Measurements from ENCODE around the gene IL22RA2. TPM values are rescaled to one million over a fixed set of nuclear protein-coding genes. Genes with fewer than 3 reads are reported as not detected.
A peak's percentile ranks its signal among the peaks of the same experiment; 100 is the strongest.

The IL22RA2 gene
- total and polyA plus RNA-seq, 12 donors = 0.12 TPM; not detected in 11

DNA sequence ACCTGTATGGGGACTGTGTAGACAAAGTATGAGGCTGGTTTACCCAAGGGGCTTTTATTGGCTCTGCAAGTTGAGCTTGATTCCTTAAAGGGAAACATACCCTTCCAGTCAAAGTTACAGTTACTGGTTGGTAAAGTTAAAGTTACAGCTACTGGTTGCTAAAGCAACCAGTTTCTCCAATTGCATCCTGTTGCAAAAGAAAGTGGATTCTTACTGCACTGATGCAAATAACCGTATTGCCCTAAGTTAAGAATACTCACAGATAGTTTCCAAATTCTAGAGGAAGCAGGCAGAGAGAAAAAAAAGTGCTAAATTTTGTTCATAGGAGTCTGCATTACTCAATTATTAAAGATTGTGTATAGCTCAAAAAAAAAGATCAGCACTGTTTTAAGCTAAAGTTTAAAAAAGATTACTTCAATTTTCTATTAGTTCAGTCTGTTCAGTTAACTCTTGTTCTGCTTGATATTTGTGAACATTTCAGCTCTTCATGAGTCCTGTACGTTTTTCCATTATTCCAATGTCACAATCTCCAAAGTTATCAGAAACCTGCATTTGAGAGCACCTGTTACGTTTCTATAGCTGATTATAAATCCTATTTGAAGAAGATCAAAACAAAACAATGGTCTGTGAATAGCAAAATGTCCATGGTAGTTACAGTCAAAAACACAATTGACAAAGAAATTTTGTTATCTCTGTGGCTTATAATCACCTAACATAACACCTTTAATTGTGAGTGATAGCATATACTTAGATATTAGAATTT, 8.6 kb upstream of the IL22RA2 start:
- no peak overlapping the region for H3K4me3 ChIP-seq
- H3K36me3 ChIP-seq = no peaks in the 10 kb centered on the region
- H3K27me3 ChIP-seq = no peaks in the 10 kb centered on the region
- whole genome bisulfite sequencing, 2 donors = 76 to 79% methylated on average over 3 of the region's 3 CpGs
- TF ChIP-seq, protein P1, sequence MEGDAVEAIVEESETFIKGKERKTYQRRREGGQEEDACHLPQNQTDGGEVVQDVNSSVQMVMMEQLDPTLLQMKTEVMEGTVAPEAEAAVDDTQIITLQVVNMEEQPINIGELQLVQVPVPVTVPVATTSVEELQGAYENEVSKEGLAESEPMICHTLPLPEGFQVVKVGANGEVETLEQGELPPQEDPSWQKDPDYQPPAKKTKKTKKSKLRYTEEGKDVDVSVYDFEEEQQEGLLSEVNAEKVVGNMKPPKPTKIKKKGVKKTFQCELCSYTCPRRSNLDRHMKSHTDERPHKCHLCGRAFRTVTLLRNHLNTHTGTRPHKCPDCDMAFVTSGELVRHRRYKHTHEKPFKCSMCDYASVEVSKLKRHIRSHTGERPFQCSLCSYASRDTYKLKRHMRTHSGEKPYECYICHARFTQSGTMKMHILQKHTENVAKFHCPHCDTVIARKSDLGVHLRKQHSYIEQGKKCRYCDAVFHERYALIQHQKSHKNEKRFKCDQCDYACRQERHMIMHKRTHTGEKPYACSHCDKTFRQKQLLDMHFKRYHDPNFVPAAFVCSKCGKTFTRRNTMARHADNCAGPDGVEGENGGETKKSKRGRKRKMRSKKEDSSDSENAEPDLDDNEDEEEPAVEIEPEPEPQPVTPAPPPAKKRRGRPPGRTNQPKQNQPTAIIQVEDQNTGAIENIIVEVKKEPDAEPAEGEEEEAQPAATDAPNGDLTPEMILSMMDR (IDR thresholded peaks at IDR 0.05) = no peak
- H3K4me1 ChIP-seq = no peaks in the 10 kb centered on the region
- DNase-seq (no peak), ATAC-seq (no peak)
- peaks cover 0 to 69% (median 37%) of the 10 kb centered on the region in 11 donors for H3K9me3 ChIP-seq
- intact Hi-C loops (cut with DNase I) = no loop called here
- H3K27ac ChIP-seq = no peak overlapping the region

DNA sequence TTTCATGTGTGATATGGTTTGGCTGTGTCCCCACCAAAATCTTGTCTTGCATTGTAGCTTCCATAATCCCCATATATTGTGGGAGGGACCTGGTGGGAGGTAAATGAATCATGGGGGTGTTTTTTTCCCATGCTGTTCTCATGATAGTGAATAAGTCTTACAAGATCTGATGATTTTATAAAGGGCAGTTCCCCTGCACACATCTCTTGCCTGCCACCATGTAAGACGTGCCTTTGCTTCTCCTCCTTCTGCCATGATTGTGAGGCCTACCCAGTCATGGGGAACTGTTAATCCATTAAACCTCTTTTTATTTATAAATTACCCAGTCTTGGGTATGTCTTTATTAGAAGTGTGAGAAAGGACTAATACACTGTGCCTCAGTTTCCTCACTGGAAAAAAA, 4.2 kb upstream of the IL22RA2 start:
- 75 to 96% methylated on average over 1 of the region's 1 CpG for WGBS, 2 donors
- no peaks in the 10 kb centered on the region for H3K36me3 ChIP-seq

DNA sequence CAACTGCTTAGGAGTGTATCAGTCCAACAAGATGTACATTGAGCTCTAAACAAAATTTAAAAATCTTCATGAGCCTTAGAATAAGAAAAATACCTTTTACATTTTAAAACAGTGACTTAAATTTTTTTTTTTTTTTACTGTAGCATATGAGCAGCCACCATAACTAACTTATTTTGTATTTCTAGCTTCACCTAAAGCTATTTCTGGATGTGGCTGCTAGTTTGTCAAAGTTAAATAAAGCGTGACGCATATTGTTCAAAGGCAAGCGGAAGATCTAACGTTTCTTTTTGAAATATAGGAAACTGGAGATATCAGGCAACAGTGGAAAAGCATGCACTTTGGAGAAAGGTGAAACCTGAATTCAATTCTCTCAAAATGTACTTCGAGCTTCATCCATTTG, 3.3 kb upstream of the IL22RA2 start:
- intact Hi-C loops (cut with DNase I) = no loop called here
- Histone ChIP-seq H3K9me3 (peaks cover 0 to 17% (median 8%) of the 10 kb centered on the region in 11 donors), H3K4me3 (no peak overlapping the region), H3K27me3 (no peaks in the 10 kb centered on the region), H3K4me1 (peaks cover 0 to 11% (median 0%) of the 10 kb centered on the region in 9 donors), H3K36me3 (no peaks in the 10 kb centered on the region), H3K27ac (no peak overlapping the region)
- no peak for DNase-seq
- 87 to 93% methylated on average over 5 of the region's 5 CpGs for WGBS, 2 donors
- TF ChIP-seq, protein P1 (IDR thresholded peaks at IDR 0.05) = no peak
- ATAC-seq = no peak

More for the DNA sequence above, 4.2 kb upstream of the IL22RA2 start:
- Histone ChIP-seq H3K27ac (no peak overlapping the region), H3K27me3 (no peaks in the 10 kb centered on the region), H3K4me1 (peaks cover 0 to 11% (median 0%) of the 10 kb centered on the region in 9 donors), H3K9me3 (peaks cover 0 to 26% (median 16%) of the 10 kb centered on the region in 11 donors), H3K4me3 (no peak overlapping the region)
- intact Hi-C loops (cut with DNase I) = no loop called here
- DNase-seq (no peak), ATAC-seq (no peak)
- TF ChIP-seq, protein P1 (IDR thresholded peaks at IDR 0.05) = no peak

DNA sequence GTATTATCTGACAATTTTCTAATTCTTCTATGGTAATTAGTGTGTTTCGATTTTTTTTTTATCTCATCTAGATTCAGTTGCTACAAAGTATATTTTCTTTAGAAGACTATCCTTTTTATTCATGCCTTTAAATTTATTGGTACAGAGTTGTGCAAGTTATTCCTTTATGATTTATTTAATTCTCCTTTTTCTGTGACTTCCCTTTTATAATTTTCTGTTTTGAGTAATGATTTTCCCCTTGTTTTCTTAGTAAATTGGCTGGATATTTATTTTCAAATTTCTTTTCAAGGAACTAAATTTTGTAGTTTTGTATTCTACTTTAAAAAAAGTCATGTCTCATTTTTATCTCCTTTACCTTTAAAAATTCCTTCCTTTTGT, 2.4 kb upstream of the IL22RA2 start:
- Histone ChIP-seq H3K4me1 (peaks cover 0 to 11% (median 0%) of the 10 kb centered on the region in 9 donors), H3K9me3 (peaks cover 0 to 9% (median 0%) of the 10 kb centered on the region in 11 donors), H3K27me3 (no peaks in the 10 kb centered on the region), H3K4me3 (no peak overlapping the region), H3K36me3 (no peaks in the 10 kb centered on the region), H3K27ac (peak overlapping the region in 4 of 10 donors; percentile 23 to 57 (median 53))
- DNase-seq = no peak
- intact Hi-C loops (cut with DNase I) = no loop called here
- TF ChIP-seq, protein P1 (IDR thresholded peaks at IDR 0.05) = no peak
- 87 to 91% methylated on average over 1 of the region's 1 CpG for WGBS, 2 donors
- no peak for ATAC-seq

All from heart right ventricle (tissue), 16 donors.